Inferior parietal cortex (tissue), 1 donor: ENCODE results near the gene ARID3C.
A peak's percentile ranks its signal among the peaks of the same experiment; 100 is the strongest.
"Not testable (repeated sequence)": the region's sequence is repeated elsewhere in the genome, so short reads cannot be mapped to it uniquely, and the experiment has no call there.

Source experiments
- DNase-seq: peaks from one replicate; pipeline ENCODE4 v3.0.0-alpha.2; 2016; ENCODE audit errors: extremely low spot score

The ARID3C gene

GRCh38 chr9:34651876-34652601 lies 23.2 kb upstream of the ARID3C start, which contains the start of gene IL11RA:
Gene IL11RA (plus strand): TSS chr9:34652185. CDS start chr9:34655218, 3,033 bp downstream.
- DNase-seq, result peak; percentile 77

DNA sequence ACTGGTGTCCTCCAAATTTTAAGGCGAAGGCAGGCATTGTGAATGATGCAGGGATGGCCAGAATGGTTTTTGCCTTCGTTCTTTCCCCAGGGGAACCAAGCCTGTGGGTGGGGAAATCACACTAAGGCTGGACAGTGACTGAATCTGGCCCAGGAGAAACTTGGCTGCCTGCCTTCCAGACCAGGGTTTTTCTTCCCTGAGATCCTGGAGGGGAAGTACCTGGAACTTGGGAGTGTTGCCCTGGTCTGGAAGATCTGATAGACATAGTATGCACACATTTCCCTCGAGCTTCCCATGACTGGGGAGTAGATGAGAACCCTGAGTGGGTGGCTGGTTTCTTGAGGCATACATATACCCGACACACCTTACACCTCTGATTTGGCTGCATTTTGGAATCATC lies 22.5 kb upstream of the ARID3C start:
- no peak for DNase-seq

DNA sequence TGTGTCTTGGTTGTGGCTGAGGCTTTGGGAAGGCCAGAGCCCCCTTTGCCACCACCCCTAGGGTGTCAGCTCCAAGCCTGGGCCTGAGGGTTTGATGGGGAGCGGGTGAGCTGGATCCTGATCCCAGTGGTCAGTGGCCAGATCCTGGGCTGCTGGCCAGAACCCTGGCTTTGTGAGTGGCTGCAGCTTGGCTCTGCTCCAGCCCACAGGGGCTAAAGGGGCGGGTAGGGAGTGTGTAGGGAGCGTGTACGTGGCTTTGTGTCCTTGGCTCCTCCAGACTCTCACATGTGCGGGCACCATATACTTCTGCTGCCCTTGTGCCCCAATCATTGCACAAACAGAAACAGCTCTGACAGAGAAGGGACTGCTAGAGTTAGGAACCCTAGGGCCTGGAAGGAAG lies 21.9 kb upstream of the ARID3C start:
- DNase-seq, result no peak

DNA sequence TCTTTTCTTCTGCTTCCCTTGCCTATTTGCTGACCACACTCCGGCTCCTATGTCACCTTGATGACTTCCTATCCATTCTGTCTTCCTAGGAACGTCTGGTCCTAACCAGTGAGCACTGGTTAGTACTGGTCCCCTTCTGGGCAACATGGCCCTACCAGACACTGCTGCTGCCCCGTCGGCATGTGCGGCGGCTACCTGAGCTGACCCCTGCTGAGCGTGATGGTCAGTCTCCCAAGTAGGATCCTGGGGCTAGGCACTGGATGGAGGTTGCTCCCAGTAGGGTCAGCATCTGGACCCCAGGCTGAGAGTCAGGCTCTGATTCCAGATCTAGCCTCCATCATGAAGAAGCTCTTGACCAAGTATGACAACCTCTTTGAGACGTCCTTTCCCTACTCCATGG lies 19.8 kb upstream of the ARID3C start:
- DNase-seq, result no peak

DNA sequence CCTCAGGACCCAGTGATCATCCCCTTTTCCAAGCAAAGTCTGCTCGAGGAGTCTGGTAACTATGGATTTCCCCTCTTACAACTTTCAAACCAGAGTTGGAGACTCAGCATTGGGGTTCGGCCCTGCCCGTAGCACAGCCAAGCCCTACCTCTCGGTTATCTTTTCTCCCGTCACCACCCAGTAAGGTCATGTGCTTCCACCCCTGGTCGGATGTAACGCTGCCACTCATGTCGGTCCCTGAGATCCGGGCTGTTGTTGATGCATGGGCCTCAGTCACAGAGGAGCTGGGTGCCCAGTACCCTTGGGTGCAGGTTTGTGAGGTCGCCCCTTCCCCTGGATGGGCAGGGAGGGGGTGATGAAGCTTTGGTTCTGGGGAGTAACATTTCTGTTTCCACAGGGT lies 18.8 kb upstream of the ARID3C start:
- no peak for DNase-seq

GRCh38 chr9:34647084-34647403 lies 18.2 kb upstream of the ARID3C start:
- DNase-seq, result no peak

DNA sequence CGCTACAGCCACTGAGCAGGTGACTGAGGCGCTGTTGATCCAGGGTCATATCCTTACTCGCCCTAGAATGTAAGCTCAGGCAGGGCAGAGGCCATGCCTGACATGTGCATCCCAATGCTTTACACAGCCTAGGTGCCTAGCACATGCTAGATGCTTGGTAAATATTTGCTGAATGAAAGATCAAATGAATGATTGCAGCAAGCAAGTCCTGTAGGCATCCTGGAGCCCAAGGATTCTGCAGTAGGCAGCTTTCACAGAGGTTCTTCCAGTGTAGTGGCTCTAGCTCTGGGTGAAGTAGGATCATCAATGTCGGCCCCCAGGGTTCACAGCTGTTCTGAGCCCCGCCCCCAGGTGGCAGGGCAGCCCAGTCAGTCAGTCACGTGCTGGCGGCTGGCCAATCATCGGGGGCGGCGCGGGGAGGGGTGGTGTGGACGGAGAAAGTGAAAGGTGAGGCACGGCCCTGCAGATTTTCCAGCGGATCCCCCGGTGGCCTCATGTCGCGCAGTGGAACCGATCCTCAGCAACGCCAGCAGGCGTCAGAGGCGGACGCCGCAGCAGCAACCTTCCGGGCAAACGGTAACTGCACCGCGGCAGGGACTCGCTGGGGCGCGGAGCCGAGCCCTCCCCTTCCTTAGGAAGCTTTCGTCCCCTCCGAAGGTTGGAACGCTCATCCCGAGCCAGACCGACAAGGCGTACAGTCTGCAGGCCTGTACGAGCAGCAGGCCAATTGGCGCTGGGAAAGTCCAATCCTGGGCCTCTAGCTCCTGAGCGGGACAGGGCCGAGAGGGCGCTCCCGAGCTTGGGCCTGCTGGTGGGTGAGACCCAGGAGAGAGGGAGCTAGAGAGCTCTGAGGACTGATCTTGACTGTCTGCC lies 17.6 kb upstream of the ARID3C start, which contains the start of gene GALT:
Gene GALT, plus strand, starts transcription at position 465 of the 873 bp plus-strand sequence. Its CDS starts 30 bp downstream, at position 495.
- DNase-seq, result peak; percentile 80

- DNase-seq, result no peak
Measured at GRCh38 chr9:34644766-34645314, 16.0 kb upstream of the ARID3C start.

GRCh38 chr9:34642679-34643078 lies 13.8 kb upstream of the ARID3C start:
- DNase-seq, result no peak

- DNase-seq, result not testable (repeated sequence)
Measured at GRCh38 chr9:34639322-34639721, 10.5 kb upstream of the ARID3C start.

GRCh38 chr9:34638138-34638445 lies 9.2 kb upstream of the ARID3C start:
- DNase-seq, result no peak

DNA sequence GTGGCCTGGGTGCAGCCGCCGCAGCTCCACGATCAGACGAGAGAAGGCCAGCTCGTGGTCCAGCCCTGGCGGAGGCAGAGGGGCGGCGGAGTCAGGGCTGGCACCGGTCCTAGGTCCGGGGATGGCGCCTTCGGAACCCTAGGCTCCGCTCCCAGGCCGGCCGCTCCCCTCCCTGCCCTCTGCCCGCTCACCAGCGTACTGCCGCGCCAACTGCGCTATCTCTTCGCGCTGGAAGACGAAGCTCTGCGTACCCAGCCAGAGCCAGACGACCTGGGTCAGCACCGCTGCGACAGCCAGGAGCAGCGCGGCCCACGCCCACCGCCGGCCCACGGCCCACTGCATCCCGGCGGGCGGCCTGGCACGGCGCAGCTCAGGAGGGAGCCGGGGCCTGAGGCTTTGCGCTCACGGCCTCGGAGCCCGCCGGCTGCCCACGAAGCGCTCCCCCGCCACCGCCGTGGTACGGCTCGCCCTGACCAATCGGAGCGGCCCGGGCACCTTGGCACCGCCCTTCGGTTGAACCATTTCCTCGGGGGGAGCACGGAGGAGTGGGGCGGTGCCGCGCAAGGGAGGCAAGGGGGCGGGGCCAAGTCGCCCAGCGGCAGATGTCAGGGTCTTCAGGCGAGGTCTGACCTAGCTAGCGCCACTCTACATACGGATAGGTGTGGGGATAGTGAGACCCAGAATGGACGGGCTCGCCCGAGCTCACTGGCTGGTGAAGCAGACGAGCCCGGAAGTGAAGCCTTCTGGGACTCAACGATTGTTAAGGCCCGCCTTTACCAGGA lies 8.7 kb upstream of the ARID3C start, which contains the start of gene SIGMAR1:
Gene SIGMAR1, minus strand, starts transcription at position 432 of the 782 bp plus-strand sequence. Its CDS starts 90 bp downstream, at position 342.
- DNase-seq, result peak; percentile 94

DNA sequence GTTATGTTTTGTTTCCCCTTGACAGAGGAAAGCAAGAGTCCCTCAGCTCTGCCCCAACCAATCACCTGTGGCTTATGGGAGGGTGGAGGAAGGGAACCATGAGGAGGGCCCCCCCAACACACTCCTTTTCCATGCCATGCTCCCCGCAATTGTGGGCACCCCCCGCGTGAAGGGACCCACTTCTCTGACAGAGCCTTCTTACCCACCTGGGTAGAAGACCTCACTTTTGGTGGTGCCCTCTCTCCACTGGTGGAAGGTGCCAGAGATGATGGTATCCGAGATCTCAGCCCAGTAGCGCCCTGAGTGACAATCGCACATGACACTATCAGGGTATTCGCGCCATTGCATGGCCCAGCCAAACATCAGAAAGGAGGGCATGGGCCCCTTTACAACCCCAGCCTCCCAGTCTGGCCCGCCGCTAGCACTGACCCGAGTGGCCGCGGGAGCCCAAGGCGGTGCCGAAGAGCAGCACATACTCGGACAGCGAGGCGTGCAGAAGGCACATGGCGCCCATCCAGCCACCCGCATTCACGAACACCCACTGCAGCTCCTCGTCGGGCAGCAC lies 8.0 kb upstream of the ARID3C start:
- DNase-seq, result no peak

DNA sequence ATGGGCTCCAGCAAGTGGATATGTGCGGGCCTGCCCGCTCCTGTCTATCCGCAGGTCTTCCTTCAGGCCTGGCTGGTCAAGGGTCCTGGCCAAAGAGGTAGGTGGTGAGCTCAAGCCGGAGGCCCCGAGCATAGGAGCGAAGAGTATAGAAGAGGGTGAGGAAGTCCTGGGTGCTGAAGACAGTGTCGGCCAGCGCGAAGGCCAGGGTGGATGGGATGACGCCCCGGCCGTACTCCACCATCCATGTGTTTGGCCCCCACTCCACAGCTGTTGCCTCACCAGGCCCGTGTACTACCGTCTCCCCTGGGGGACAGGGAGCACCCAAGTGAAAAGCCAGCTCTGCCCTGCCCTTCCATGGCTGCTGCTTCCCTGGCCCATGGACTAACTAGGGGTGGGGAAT lies 6.7 kb upstream of the ARID3C start:
- no peak for DNase-seq

- no peak for DNase-seq
Measured at GRCh38 chr9:34634551-34635248, 5.8 kb upstream of the ARID3C start.

DNA sequence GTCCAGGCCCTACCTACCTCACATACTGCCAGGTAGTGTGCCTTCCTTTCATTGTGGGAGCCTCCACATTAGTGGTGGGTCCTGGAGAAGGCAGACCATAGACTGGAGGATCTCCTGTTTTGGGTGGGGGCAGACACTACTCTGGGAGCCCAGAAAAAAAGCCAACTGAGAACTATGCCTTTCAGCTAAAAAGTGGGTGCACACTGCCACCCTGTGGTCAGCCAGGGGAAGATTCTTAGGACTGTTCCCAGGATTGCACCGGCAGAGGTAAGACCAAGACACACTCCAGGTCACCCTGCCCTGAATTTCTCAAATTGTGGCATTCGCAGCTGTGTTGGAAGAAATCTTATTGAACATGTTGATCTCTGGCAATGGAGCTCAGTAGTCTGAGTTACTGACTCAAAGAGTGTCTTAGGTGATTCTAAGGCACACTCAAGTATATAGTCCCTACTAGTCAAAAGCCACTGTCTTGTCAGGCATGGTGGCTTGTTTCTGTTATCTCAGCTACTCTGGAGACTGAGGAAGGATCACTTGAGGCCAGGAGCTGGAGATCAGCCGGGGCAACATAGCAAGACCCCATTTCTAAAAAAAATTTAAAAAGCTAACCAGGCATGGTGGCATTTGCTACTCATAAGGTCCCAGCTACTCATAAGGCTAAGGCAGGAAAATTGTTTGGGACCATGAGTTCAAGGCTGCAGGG lies 5.1 kb upstream of the ARID3C start:
- DNase-seq, result peak; percentile 81

- DNase-seq, result no peak
Measured at GRCh38 chr9:34633166-34633565, 4.3 kb upstream of the ARID3C start.

GRCh38 chr9:34630402-34631154 lies 1.7 kb upstream of the ARID3C start:
- DNase-seq, result no peak

- no peak for DNase-seq
Measured at GRCh38 chr9:34629491-34629808, 584 bp upstream of the ARID3C start.
